Measurements from ENCODE around the gene SORCS2.

- TF ChIP-seq CTCF (IDR thresholded peaks at IDR 0.05; ENCODE audit: low read depth, low read length) (no peak), EZH2phosphoT487 (IDR thresholded peaks at IDR 0.05; ENCODE audit: low read depth) (no peak)
Observed at GRCh38 chr4:7739077-7739917, 547.0 kb downstream of the SORCS2 start.
